K562 (cell line): ENCODE data around the gene YAP1. TPM values are rescaled to one million over a fixed set of nuclear protein-coding genes. Genes with fewer than 3 reads are reported as not detected.

Experiments used
- ATAC-seq: fragments of 200-7000 bp; cut with Tn5 transposase; 3 replicates; pipeline ENCODE4 v1.9.1; 2020; ENCODE audit warnings: moderate library complexity
- BruUV-seq: library from RNA; stranded (reverse); fragments of 400-500 nt; replicated peaks from 2 replicates; lab custom pipeline; 2021; lab: Mats Ljungman, UMichigan
- CTCF ChIA-PET: fragments of 300-600 bp; formaldehyde crosslinking; extraction: SDS; loops from one replicate; lab custom pipeline; 2021; ENCODE audit warnings: low intra/inter-chr PET ratio; lab: Yijun Ruan, JAX
- POLR2A ChIA-PET: fragments of 300-600, 350-650 bp; sonication (Branson Sonifier 250); formaldehyde crosslinking; extraction: SDS; loops from one replicate; lab custom pipeline; 2021; ENCODE audit warnings: antibody characterized with exemption, inconsistent platforms; lab: Yijun Ruan, JAX
- DNase-seq, 4 experiments: peaks; one replicate each; pipeline versions ENCODE4 v3.0.0 to v3.0.0-alpha.2; 2011 to 2018; ENCODE audit warnings: low spot score in 3 of 4, mixed read lengths in 3 of 4; ENCODE audit errors: extremely low read depth in 1 of 4
- FAIRE-seq: peaks from 2 replicates; lab custom pipeline; 2011; peaks lifted over from hg19 to GRCh38; lab: Jason Lieb, UNC
- H2AFZ ChIP-seq: 2 replicates; pipeline ENCODE4 v1.6.0; 2011; ENCODE audit warnings: low read depth, low read length, control low read depth, inconsistent platforms
- H3K27ac ChIP-seq: fragments of 200-600 bp; 3 replicates; pipeline ENCODE4 v1.8.0; 2011; ENCODE audit warnings: low read depth, mild to moderate bottlenecking, control low read depth, inconsistent platforms, low read length, moderate library complexity, mixed read lengths; ENCODE audit errors: extremely low read depth
- H3K27me3 ChIP-seq, 2 experiments: fragments of 300-600 bp in 1 of 2; 2 replicates in 1 of 2; 3 replicates in 1 of 2; pipeline versions ENCODE4 v1.6.0 to v1.8.0; 2011; ENCODE audit warnings: inconsistent platforms in 2 of 2, low read length in 2 of 2, mild to moderate bottlenecking in 1 of 2, mixed read lengths in 1 of 2, moderate library complexity in 1 of 2; ENCODE audit not compliant: control insufficient read depth in 2 of 2, insufficient read depth in 2 of 2
- H3K36me3 ChIP-seq: fragments of 300-600 bp; 3 replicates; pipeline ENCODE4 v1.8.0; 2011; ENCODE audit warnings: mild to moderate bottlenecking, low read length, inconsistent platforms; ENCODE audit not compliant: control insufficient read depth, insufficient read depth
- H3K4me1 ChIP-seq, 2 experiments: fragments of 200-600 bp in 1 of 2; replicated peaks in 1 of 2; 2 replicates in 1 of 2; 3 replicates in 1 of 2; pipeline versions ENCODE4 v1.5.1 to v1.8.0; 2011; ENCODE audit warnings: inconsistent platforms in 2 of 2, low read length in 2 of 2, mild to moderate bottlenecking in 1 of 2, mixed read lengths in 1 of 2, moderate library complexity in 1 of 2; ENCODE audit not compliant: control insufficient read depth in 2 of 2, insufficient read depth in 2 of 2
- H3K4me2 ChIP-seq: 2 replicates; pipeline ENCODE4 v1.6.1; 2011; ENCODE audit warnings: low read length, control low read depth, inconsistent platforms, mixed read lengths; ENCODE audit not compliant: insufficient read depth
- H3K4me3 ChIP-seq: fragments of 200-600 bp; sonication (generic), shearing (Covaris generic); 2 replicates; pipeline ENCODE4 v1.5.1; 2016; ENCODE audit warnings: control low read depth, inconsistent platforms
- H3K79me2 ChIP-seq: fragments of 200-600 bp; 3 replicates; pipeline ENCODE4 v1.8.0; 2011; ENCODE audit warnings: low read length, inconsistent platforms; ENCODE audit not compliant: control insufficient read depth, insufficient read depth
- H3K9ac ChIP-seq, 2 experiments: 2 replicates each; pipeline versions ENCODE4 v1.6.0 to v1.6.1; 2011; ENCODE audit warnings: low read depth in 2 of 2, low read length in 2 of 2, control low read depth in 1 of 2, inconsistent platforms in 1 of 2, mild to moderate bottlenecking in 1 of 2, mixed read lengths in 1 of 2; ENCODE audit not compliant: insufficient read depth in 1 of 2
- H3K9me1 ChIP-seq: one replicate; pipeline ENCODE4 v1.6.0; 2011; ENCODE audit warnings: inconsistent platforms, mild to moderate bottlenecking, low read length, moderate library complexity; ENCODE audit not compliant: control insufficient read depth, insufficient read depth
- H3K9me3 ChIP-seq: replicated peaks from 2 replicates; pipeline ENCODE4 v1.5.1; 2011; ENCODE audit warnings: low read depth, low read length, inconsistent platforms; ENCODE audit not compliant: control insufficient read depth, insufficient read depth
- H4K20me1 ChIP-seq: replicated peaks from 2 replicates; pipeline ENCODE4 v1.6.1; 2011; ENCODE audit warnings: low read length, inconsistent platforms, mixed read lengths; ENCODE audit not compliant: control insufficient read depth, insufficient read depth
- AFF1 ChIP-seq, 2 experiments: fragments of 450-650 bp; IDR thresholded peaks; 2 replicates each; pipeline ENCODE4 v1.6.1; 2018; ENCODE audit warnings: mild to moderate bottlenecking in 2 of 2, low read depth in 1 of 2; ENCODE audit not compliant: partially characterized antibody in 2 of 2
- CBFA2T2 ChIP-seq: fragments of 450-650 bp; conservative IDR thresholded peaks from 2 replicates; pipeline ENCODE4 v1.6.1; 2017; ENCODE audit warnings: mild to moderate bottlenecking
- CCAR2 ChIP-seq: fragments of 200-400 bp; formaldehyde crosslinking; IDR thresholded peaks from 2 replicates; pipeline ENCODE4 v1.6.1; 2017; ENCODE audit warnings: mild to moderate bottlenecking, low read depth, low read length
- DMBX1 ChIP-seq: fragments of 250-450 bp; sonication (Bioruptor Pico); IDR thresholded peaks from 2 replicates; pipeline ENCODE4 v1.8.0; 2022; ENCODE audit warnings: inconsistent platforms, mild to moderate bottlenecking, moderate library complexity, borderline replicate concordance
- E4F1 ChIP-seq: fragments of 250-450 bp; sonication (Bioruptor Pico); IDR thresholded peaks from 2 replicates; pipeline ENCODE4 v1.5.0; 2021; ENCODE audit warnings: mild to moderate bottlenecking, borderline replicate concordance
- FIP1L1 ChIP-seq: fragments of 200-400 bp; formaldehyde crosslinking; IDR thresholded peaks from 2 replicates; pipeline ENCODE4 v1.6.1; 2018; ENCODE audit warnings: mild to moderate bottlenecking, low read depth, low read length; ENCODE audit not compliant: poor library complexity, severe bottlenecking
- HOMEZ ChIP-seq: fragments of 250-450 bp; sonication (Bioruptor Pico); IDR thresholded peaks from 2 replicates; pipeline ENCODE4 v1.4.0; 2020; ENCODE audit warnings: mild to moderate bottlenecking, moderate library complexity
- MEF2A ChIP-seq: IDR thresholded peaks from 2 replicates; pipeline ENCODE4 v1.6.1; 2011; ENCODE audit warnings: low read depth, mild to moderate bottlenecking, low read length, moderate library complexity; ENCODE audit not compliant: control insufficient read depth
- NCOA2 ChIP-seq, 2 experiments: fragments of 450-650 bp; IDR thresholded peaks; 2 replicates each; pipeline ENCODE4 v1.6.1; 2018; ENCODE audit warnings: mild to moderate bottlenecking in 2 of 2, moderate library complexity in 1 of 2; ENCODE audit not compliant: partially characterized antibody in 2 of 2
- RBM14 ChIP-seq: fragments of 200-400 bp; formaldehyde crosslinking; IDR thresholded peaks from 2 replicates; pipeline ENCODE4 v1.6.1; 2018; ENCODE audit warnings: low read depth, mild to moderate bottlenecking, low read length, moderate library complexity, borderline replicate concordance; ENCODE audit not compliant: insufficient read depth
- SMAD2 ChIP-seq: fragments of 150-350 bp; IDR thresholded peaks from 2 replicates; pipeline ENCODE4 v1.6.1; 2014; ENCODE audit warnings: low read depth, mild to moderate bottlenecking, low read length
- SP1 ChIP-seq: sonication (generic); formaldehyde crosslinking; IDR thresholded peaks from 2 replicates; pipeline ENCODE4 v1.8.1; 2022; ENCODE audit warnings: mild to moderate bottlenecking, missing genetic modification reagents
- ZNF197 ChIP-seq: fragments of 200-800 bp; sonication (Bioruptor generic); IDR thresholded peaks from 2 replicates; pipeline ENCODE4 v1.6.1; 2016; ENCODE audit warnings: low read depth, missing genetic modification characterization, missing compliant biosample characterization
- ZSCAN29 ChIP-seq: fragments of 450-650 bp; IDR thresholded peaks from 2 replicates; pipeline ENCODE4 v1.6.1; 2017
- WGBS: fragments of 100-300 bp; shearing (Covaris generic); methylation state at CpG from one replicate; pipeline ENCODE4 v1.1.6; 2016; ENCODE audit warnings: low coverage, mixed read lengths; ENCODE audit not compliant: insufficient coverage; ENCODE audit errors: missing lambda C conversion rate; 5-methylcytosine and 5-hydroxymethylcytosine counted together
- in situ Hi-C: fragments of 300-500 bp; cut with MboI; formaldehyde crosslinking; loops from 4 replicates; pipeline ENCODE4 v1.15.0; 2018; ENCODE audit warnings: inconsistent platforms, mixed read lengths
- intact Hi-C: fragments of 100-400 bp; cut with micrococcal nuclease; formaldehyde crosslinking; loops from 2 replicates; pipeline ENCODE4 v1.14.2; 2022
- polyA plus RNA-seq, 8 experiments: library from polyadenylated mRNA; depleted of rRNA in 4 of 8; stranded (reverse) in 5 of 8; unstranded in 3 of 8; fragments of >200 nt; fragmentation: Nextera tagmentation in 2 of 8; fragmentation: Illumina TruSeq in 1 of 8; extraction: Ambion mirVana in 2 of 8; extraction: Trizol in 1 of 8; gene quantifications; 2 replicates each; pipeline versions ENCODE4 v1.2.1 to v1.2.3, GENCODE V29; 2011 to 2014; ENCODE audit warnings: inconsistent platforms in 1 of 8, missing spikeins in 1 of 8
- total RNA-seq, 7 experiments: library from RNA; depleted of rRNA in 6 of 7; stranded (reverse); fragments of >200 nt in 6 of 7; fragmentation: Illumina TruSeq in 2 of 7; extraction: Trizol in 2 of 7; gene quantifications; 2 replicates each; pipeline versions ENCODE4 v1.2.1 to v1.2.3, GENCODE V29; 2011 to 2021; ENCODE audit warnings: low replicate concordance in 1 of 7

The YAP1 gene
- total and polyA plus RNA-seq, 9 of the 15 experiments (the other 6 are each of a cell fraction or from before 2014, with no cell fraction given) = 0.18 TPM; not detected in 8

GRCh38 chr11:102120437-102120973, 10.3 kb downstream of the YAP1 start:
- FAIRE-seq (no peak), DNase-seq (no peak), ATAC-seq (no peak)
- Histone ChIP-seq H3K36me3 (no peaks in the 10 kb centered on the region), H3K4me3 (no peak overlapping the region), H2AFZ (no peak overlapping the region), H3K9me1 (no peaks in the 10 kb centered on the region), H3K79me2 (no peaks in the 10 kb centered on the region), H3K4me2 (no peak overlapping the region), H3K4me1 (no peaks in the 10 kb centered on the region; a peak in 1 of 5 replicates), H3K9ac (no peak overlapping the region), H3K9me3 (no peaks in the 10 kb centered on the region), H4K20me1 (no peaks in the 10 kb centered on the region), H3K27me3 (no peaks in the 10 kb centered on the region), H3K27ac (no peak overlapping the region)
- intact Hi-C loops = no loop called here
- in situ Hi-C loops = no loop called here
- WGBS = 2% methylated on average over 3 of the region's 3 CpGs
- CTCF ChIA-PET = no interaction called here
- POLR2A ChIA-PET = interaction anchor here (1.0 kb wide), 1 partner anchor 12 kb away, joined by 3 read pairs; no protein-coding TSS in a partner anchor
- TF ChIP-seq DMBX1 = no peak
- no peak for TF ChIP-seq RBM14
- TF ChIP-seq HOMEZ = no peak
- no peak for TF ChIP-seq ZSCAN29
- no peak for TF ChIP-seq NCOA2 (IDR thresholded peaks at IDR 0.05; ENCODE audit: partially characterized antibody in 2 of 2)
- TF ChIP-seq CCAR2 = no peak
- no peak for TF ChIP-seq SP1 (CRISPR knock-in tag)
- TF ChIP-seq ZNF197 (CRISPR knock-in tag) = no peak
- TF ChIP-seq FIP1L1 = no peak
- TF ChIP-seq MEF2A = no peak
- TF ChIP-seq SMAD2 = no peak
- TF ChIP-seq E4F1 (CRISPR knock-in tag) = no peak
- TF ChIP-seq CBFA2T2 = no peak
- TF ChIP-seq AFF1 (IDR thresholded peaks at IDR 0.05; ENCODE audit: low read depth in 1 of 2, partially characterized antibody in 2 of 2) = no peak
- no TSS peak for BruUV-seq
